ENCODE data around the gene SMURF2. TPM values are rescaled to one million over a fixed set of nuclear protein-coding genes. Genes with fewer than 3 reads are reported as not detected.
A peak's percentile ranks its signal among the peaks of the same experiment; 100 is the strongest.

The SMURF2 gene
- polyA plus RNA-seq, 1 donor from 2014 or later = 55.2 TPM

DNA sequence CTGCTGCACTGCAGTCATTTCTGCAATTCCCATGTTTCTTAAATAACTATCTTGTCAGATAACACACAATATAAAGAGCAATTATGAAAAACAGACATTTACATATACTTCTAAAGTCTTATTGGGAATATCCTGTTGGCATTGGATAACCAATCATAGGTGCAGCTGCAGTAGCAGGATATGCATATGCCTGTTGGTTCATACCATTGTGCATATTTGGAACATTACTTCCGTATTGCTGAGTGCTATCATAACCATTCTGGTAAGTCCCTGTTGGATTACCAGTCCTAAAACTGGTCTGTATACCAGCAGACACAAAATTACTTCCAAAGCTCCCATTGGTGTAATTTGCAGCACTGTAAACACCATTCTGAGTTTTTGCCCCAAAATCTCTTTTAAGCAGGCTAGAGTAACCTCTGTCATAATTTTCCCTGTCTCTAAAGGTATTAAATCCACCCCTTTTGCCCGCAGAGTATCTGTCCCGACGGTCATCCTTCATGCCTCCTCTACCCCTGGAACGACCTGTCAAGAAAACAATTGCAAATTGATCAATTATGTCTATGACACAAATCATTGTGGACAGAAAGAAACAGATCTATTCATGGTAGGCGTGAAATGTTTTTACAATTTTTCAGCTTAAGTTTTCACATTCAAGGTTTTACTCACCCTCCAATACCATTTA lies 162.2 kb downstream of the SMURF2 start:
- H3K4me3 ChIP-seq (ENCODE audit: low read length) = peak overlapping the region; percentile 20
- H3K9me2 ChIP-seq (ENCODE audit: insufficient read depth, low read length) = no peaks in the 10 kb centered on the region
- peaks cover 32% of the 10 kb centered on the region for H3K36me3 ChIP-seq (ENCODE audit: insufficient read depth, low read length)
- H4K20me1 ChIP-seq (ENCODE audit: insufficient read depth) = peaks cover 28% of the 10 kb centered on the region
- H3K27me3 ChIP-seq (ENCODE audit: insufficient read depth, low read depth, low read length) = no peaks in the 10 kb centered on the region
- H3K9me3 ChIP-seq (ENCODE audit: low read length) = no peaks in the 10 kb centered on the region
- H3K4me2 ChIP-seq (ENCODE audit: low read length) = no peak overlapping the region
- TF ChIP-seq EP300 (conservative IDR thresholded peaks at IDR 0.05; ENCODE audit: poor library complexity, severe bottlenecking) = no peak
- no peak for TF ChIP-seq RAD21 (conservative IDR thresholded peaks at IDR 0.05)
- no peak for TF ChIP-seq SMC3 (conservative IDR thresholded peaks at IDR 0.05; ENCODE audit: poor library complexity)
- TF ChIP-seq TAF1 (IDR thresholded peaks at IDR 0.05; ENCODE audit: low read depth) = no peak
- TF ChIP-seq, protein P1, sequence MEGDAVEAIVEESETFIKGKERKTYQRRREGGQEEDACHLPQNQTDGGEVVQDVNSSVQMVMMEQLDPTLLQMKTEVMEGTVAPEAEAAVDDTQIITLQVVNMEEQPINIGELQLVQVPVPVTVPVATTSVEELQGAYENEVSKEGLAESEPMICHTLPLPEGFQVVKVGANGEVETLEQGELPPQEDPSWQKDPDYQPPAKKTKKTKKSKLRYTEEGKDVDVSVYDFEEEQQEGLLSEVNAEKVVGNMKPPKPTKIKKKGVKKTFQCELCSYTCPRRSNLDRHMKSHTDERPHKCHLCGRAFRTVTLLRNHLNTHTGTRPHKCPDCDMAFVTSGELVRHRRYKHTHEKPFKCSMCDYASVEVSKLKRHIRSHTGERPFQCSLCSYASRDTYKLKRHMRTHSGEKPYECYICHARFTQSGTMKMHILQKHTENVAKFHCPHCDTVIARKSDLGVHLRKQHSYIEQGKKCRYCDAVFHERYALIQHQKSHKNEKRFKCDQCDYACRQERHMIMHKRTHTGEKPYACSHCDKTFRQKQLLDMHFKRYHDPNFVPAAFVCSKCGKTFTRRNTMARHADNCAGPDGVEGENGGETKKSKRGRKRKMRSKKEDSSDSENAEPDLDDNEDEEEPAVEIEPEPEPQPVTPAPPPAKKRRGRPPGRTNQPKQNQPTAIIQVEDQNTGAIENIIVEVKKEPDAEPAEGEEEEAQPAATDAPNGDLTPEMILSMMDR (IDR thresholded peaks at IDR 0.05; ENCODE audit: poor library complexity, severe bottlenecking) = no peak
- TF ChIP-seq, protein P2, sequence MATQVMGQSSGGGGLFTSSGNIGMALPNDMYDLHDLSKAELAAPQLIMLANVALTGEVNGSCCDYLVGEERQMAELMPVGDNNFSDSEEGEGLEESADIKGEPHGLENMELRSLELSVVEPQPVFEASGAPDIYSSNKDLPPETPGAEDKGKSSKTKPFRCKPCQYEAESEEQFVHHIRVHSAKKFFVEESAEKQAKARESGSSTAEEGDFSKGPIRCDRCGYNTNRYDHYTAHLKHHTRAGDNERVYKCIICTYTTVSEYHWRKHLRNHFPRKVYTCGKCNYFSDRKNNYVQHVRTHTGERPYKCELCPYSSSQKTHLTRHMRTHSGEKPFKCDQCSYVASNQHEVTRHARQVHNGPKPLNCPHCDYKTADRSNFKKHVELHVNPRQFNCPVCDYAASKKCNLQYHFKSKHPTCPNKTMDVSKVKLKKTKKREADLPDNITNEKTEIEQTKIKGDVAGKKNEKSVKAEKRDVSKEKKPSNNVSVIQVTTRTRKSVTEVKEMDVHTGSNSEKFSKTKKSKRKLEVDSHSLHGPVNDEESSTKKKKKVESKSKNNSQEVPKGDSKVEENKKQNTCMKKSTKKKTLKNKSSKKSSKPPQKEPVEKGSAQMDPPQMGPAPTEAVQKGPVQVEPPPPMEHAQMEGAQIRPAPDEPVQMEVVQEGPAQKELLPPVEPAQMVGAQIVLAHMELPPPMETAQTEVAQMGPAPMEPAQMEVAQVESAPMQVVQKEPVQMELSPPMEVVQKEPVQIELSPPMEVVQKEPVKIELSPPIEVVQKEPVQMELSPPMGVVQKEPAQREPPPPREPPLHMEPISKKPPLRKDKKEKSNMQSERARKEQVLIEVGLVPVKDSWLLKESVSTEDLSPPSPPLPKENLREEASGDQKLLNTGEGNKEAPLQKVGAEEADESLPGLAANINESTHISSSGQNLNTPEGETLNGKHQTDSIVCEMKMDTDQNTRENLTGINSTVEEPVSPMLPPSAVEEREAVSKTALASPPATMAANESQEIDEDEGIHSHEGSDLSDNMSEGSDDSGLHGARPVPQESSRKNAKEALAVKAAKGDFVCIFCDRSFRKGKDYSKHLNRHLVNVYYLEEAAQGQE (IDR thresholded peaks at IDR 0.05; ENCODE audit: borderline replicate concordance) = no peak
- TF ChIP-seq MXI1 (conservative IDR thresholded peaks at IDR 0.05; ENCODE audit: poor library complexity, severe bottlenecking) = no peak
- no peak for TF ChIP-seq POLR2AphosphoS5 (IDR thresholded peaks at IDR 0.05)
- no peak for TF ChIP-seq EZH2 (IDR thresholded peaks at IDR 0.05; ENCODE audit: borderline replicate concordance, insufficient read depth, low read length, poor library complexity, severe bottlenecking)
- H3F3A ChIP-seq (ENCODE audit: insufficient read depth, low read length, poor library complexity, severe bottlenecking) = peaks cover 18% of the 10 kb centered on the region
- peaks cover 57% of the 10 kb centered on the region for H3K79me2 ChIP-seq (replicated peaks; ENCODE audit: insufficient read depth, low read length)
- H2AFZ ChIP-seq (ENCODE audit: low read depth, low read length) = no peak overlapping the region
- no peak overlapping the region for H3K9ac ChIP-seq (ENCODE audit: low read length)
- no peak overlapping the region for H3K27ac ChIP-seq (ENCODE audit: low read length)

DNA sequence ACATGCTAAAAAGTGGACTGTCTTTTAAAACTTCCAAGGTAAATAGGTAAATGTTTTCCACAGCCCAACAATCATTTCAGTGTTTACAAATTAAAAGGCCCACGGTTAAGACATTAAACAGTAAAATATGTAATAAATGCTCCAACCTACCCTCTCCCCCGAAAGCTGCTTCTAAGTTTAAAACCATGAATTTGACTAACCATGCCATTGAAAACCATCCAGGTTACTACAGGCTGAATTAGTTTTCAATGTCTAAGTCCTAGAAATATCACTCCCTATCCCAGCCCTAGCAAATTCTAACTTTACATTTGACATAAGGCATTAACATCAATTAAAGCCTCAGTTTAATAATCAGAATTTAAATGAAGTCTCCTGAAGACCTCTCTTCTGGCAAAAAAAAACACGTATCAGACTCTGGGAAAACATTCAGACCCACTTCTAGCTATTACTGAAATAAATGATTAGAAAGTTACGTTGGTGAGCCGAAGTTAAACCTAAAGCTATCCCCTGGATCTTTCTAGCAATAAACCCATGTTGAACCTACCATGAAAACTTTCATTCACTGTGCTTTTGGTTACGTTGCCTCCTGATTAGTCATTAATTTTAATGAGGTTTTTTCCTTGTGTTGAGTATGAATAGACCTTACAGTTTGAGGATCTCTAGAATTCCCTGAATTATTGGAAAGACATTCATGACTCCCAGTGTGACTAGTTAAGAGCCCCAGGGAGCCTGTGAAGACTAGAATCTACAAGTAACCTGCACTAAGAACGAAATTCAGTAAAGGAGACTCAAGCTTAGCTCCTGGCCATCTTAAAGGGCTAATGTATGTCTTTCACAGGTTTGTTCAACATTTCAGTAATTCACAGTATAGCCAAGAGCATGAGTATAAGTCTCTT lies 163.6 kb downstream of the SMURF2 start:
- Histone ChIP-seq H4K20me1 (ENCODE audit: insufficient read depth) (peaks cover 20% of the 10 kb centered on the region), H3F3A (ENCODE audit: insufficient read depth, low read length, poor library complexity, severe bottlenecking) (peaks cover 16% of the 10 kb centered on the region), H3K9me2 (ENCODE audit: insufficient read depth, low read length) (no peaks in the 10 kb centered on the region), H3K27me3 (ENCODE audit: insufficient read depth, low read depth, low read length) (no peaks in the 10 kb centered on the region), H3K36me3 (ENCODE audit: insufficient read depth, low read length) (peaks cover 26% of the 10 kb centered on the region), H3K27ac (ENCODE audit: low read length) (no peak overlapping the region), H2AFZ (ENCODE audit: low read depth, low read length) (no peak overlapping the region), H3K9ac (ENCODE audit: low read length) (no peak overlapping the region), H3K9me3 (ENCODE audit: low read length) (no peaks in the 10 kb centered on the region), H3K4me2 (ENCODE audit: low read length) (no peak overlapping the region), H3K79me2 (replicated peaks; ENCODE audit: insufficient read depth, low read length) (peaks cover 53% of the 10 kb centered on the region), H3K4me3 (ENCODE audit: low read length) (no peak overlapping the region)
- TF ChIP-seq POLR2AphosphoS5 (IDR thresholded peaks at IDR 0.05) (no peak), MXI1 (conservative IDR thresholded peaks at IDR 0.05; ENCODE audit: poor library complexity, severe bottlenecking) (no peak), TAF1 (IDR thresholded peaks at IDR 0.05; ENCODE audit: low read depth) (no peak)

All from neural cell (in vitro differentiated cells).